ENCODE measurements around the gene DNAH2.
"Not testable (repeated sequence)": the region's sequence is repeated elsewhere in the genome, so short reads cannot be mapped to it uniquely, and the experiment has no call there.

DNAH2 gene

GRCh38 chr17:7780736-7781135 lies 63.2 kb downstream of the DNAH2 start:
- no peak for DNase-seq

GRCh38 chr17:7781429-7781828 lies 63.9 kb downstream of the DNAH2 start:
- DNase-seq, result no peak

- no peak for DNase-seq
These were observed 64.7 kb downstream of the DNAH2 start for GRCh38 chr17:7782240-7782639.

- no peak for DNase-seq
These were observed 69.3 kb downstream of the DNAH2 start for GRCh38 chr17:7786866-7787265.

- DNase-seq, result no peak
These were observed 71.6 kb downstream of the DNAH2 start for GRCh38 chr17:7789131-7789530.

- DNase-seq, result no peak
These were observed 72.6 kb downstream of the DNAH2 start for GRCh38 chr17:7790150-7790549.

- DNase-seq, result no peak
These were observed 75.1 kb downstream of the DNAH2 start for GRCh38 chr17:7792611-7793010.

- DNase-seq, result no peak
These were observed 76.6 kb downstream of the DNAH2 start for GRCh38 chr17:7794075-7794663.

GRCh38 chr17:7797976-7798375 lies 80.4 kb downstream of the DNAH2 start:
- DNase-seq, result no peak

GRCh38 chr17:7798839-7799238 lies 81.3 kb downstream of the DNAH2 start:
- no peak for DNase-seq

- DNase-seq, result no peak
These were observed 86.4 kb downstream of the DNAH2 start for GRCh38 chr17:7803981-7804380.

GRCh38 chr17:7806587-7806986 lies 89.0 kb downstream of the DNAH2 start:
- DNase-seq, result no peak

GRCh38 chr17:7807206-7807605 lies 89.7 kb downstream of the DNAH2 start:
- DNase-seq, result no peak

- no peak for DNase-seq
These were observed 91.7 kb downstream of the DNAH2 start for GRCh38 chr17:7809086-7809790.

GRCh38 chr17:7809791-7810343 lies 92.3 kb downstream of the DNAH2 start:
- not testable (repeated sequence) for DNase-seq

GRCh38 chr17:7811251-7811650 lies 93.7 kb downstream of the DNAH2 start:
- no peak for DNase-seq

- no peak for DNase-seq
These were observed 97.4 kb downstream of the DNAH2 start for GRCh38 chr17:7814969-7815368.

GRCh38 chr17:7816926-7817642 lies 99.5 kb downstream of the DNAH2 start:
- no peak for DNase-seq

- no peak for DNase-seq
These were observed 100.1 kb downstream of the DNAH2 start for GRCh38 chr17:7817643-7817964.

- no peak for DNase-seq
These were observed 100.5 kb downstream of the DNAH2 start for GRCh38 chr17:7818026-7818425.

GRCh38 chr17:7818746-7819645 lies 101.5 kb downstream of the DNAH2 start:
- DNase-seq, result no peak

- DNase-seq, result no peak
These were observed 102.7 kb downstream of the DNAH2 start for GRCh38 chr17:7820231-7820630.

GRCh38 chr17:7822126-7822525 lies 104.6 kb downstream of the DNAH2 start:
- DNase-seq, result no peak

Data from Kasumi-1 (cell line).